Measurements from ENCODE around the gene LRP8. TPM values are rescaled to one million over a fixed set of nuclear protein-coding genes. Genes with fewer than 3 reads are reported as not detected.

The LRP8 gene
- total RNA-seq, 4 donors from 2014 or later: 0.36 to 4.2 (median 1.4) TPM

DNA sequence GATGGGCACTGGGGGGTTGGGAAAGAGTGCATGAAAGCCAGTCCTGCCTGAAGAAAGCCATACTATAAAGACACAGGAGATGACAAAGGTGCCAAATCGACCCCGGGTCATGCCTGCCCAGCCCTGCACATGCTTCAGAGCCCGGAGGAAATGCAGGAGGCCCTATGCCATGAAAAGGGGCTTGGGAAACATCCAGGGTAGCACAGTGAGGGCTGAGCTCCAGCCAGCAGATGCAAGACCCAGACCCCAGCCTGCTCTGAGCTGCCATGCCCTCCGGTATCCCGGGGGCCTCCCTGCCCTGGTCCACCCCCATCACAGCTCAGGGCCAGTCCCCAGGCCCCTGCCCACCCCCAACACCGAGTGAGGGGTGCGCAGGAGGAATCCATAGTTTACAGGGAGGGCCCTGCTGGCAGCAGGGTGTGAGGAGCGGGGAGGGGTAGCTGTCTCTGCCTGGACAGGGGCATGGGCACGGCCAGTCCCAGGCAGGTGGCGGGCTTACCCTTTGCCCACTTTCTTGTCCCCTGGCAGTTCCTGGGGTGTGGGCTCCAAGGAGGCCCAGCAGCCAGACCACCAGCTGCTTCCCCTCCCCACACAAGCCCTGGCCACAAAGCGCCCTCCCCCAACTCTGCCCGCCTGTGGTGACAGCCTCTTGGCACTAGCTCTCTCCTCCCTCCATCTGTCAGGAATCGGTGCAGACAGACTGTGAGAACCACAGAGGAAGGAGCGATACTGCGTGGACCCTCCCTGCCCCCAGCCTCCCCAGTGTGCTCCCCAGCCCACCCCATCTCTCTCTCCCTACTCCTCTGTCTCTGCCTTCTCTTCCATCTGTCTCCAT, 16.8 kb downstream of the LRP8 start:
- in situ Hi-C loops (cut with MboI; ENCODE audit: low sequenced_read_pairs in 4 of 4): no loop called here
- DNase-seq: no peak
- no peaks in the 10 kb centered on the region for H3K36me3 ChIP-seq

GRCh38 chr1:53309802-53310201, 18.1 kb downstream of the LRP8 start:
- Histone ChIP-seq H3K4me1 (no peaks in the 10 kb centered on the region), H3K27ac (no peak overlapping the region), H3K4me3 (no peak overlapping the region), H3K27me3 (no peaks in the 10 kb centered on the region), H3K9me3 (no peaks in the 10 kb centered on the region), H3K36me3 (no peaks in the 10 kb centered on the region)
- intact Hi-C loops (cut with DNase I; ENCODE audit: low total_unique reads) (no loop called here), in situ Hi-C loops (cut with MboI; ENCODE audit: low sequenced_read_pairs in 4 of 4) (no loop called here)
- ATAC-seq (no peak), DNase-seq (no peak)
- TF ChIP-seq POLR2A (IDR thresholded peaks at IDR 0.05) (no peak), CTCF (IDR thresholded peaks at IDR 0.05 in 4 of 5, conservative IDR thresholded peaks at IDR 0.05 in 1 of 5) (no peak)

More for the DNA sequence above, 16.8 kb downstream of the LRP8 start:
- TF ChIP-seq POLR2A (IDR thresholded peaks at IDR 0.05) (no peak), CTCF (IDR thresholded peaks at IDR 0.05 in 4 of 5, conservative IDR thresholded peaks at IDR 0.05 in 1 of 5) (no peak)
- Histone ChIP-seq H3K9me3 (no peaks in the 10 kb centered on the region), H3K27me3 (no peaks in the 10 kb centered on the region), H3K4me3 (no peak overlapping the region), H3K27ac (no peak overlapping the region), H3K4me1 (no peaks in the 10 kb centered on the region)
- no peak for ATAC-seq
- intact Hi-C loops (cut with DNase I; ENCODE audit: low total_unique reads): no loop called here

DNA sequence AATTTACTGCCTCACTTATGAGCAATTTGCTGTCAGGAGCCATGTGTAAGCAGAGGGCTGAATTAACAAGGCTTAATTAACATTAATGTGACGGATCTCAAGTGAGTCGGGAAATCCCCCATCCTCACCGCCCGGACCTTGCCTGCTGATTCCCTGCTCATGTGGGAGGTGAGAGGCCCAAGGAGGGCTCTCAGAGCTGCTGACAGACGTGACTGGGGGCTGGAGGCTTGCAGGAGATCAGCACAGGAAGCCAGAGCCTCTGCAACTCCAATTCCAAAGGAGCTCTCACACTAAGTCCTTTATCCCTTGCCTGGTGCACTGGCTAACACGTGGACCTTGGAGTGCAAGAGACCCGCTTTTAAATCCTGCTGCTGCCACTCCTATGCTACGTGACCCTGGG, 19.4 kb downstream of the LRP8 start:
- intact Hi-C loops (cut with DNase I; ENCODE audit: low total_unique reads) (no loop called here), in situ Hi-C loops (cut with MboI; ENCODE audit: low sequenced_read_pairs in 4 of 4) (no loop called here)
- Histone ChIP-seq H3K36me3 (no peaks in the 10 kb centered on the region), H3K9me3 (no peaks in the 10 kb centered on the region), H3K4me3 (no peak overlapping the region), H3K27ac (no peak overlapping the region), H3K27me3 (no peaks in the 10 kb centered on the region), H3K4me1 (no peaks in the 10 kb centered on the region)
- TF ChIP-seq CTCF (IDR thresholded peaks at IDR 0.05 in 4 of 5, conservative IDR thresholded peaks at IDR 0.05 in 1 of 5) (no peak), POLR2A (IDR thresholded peaks at IDR 0.05) (no peak)
- no peak for ATAC-seq
- no peak for DNase-seq

GRCh38 chr1:53307037-53307436, 20.8 kb downstream of the LRP8 start:
- no peaks in the 10 kb centered on the region for H3K9me3 ChIP-seq
- no peak for TF ChIP-seq CTCF (IDR thresholded peaks at IDR 0.05 in 4 of 5, conservative IDR thresholded peaks at IDR 0.05 in 1 of 5)
- no peak for TF ChIP-seq POLR2A (IDR thresholded peaks at IDR 0.05)
- no peak overlapping the region for H3K27ac ChIP-seq
- no peaks in the 10 kb centered on the region for H3K27me3 ChIP-seq
- DNase-seq (no peak), ATAC-seq (no peak)
- intact Hi-C loops (cut with DNase I; ENCODE audit: low total_unique reads): no loop called here
- in situ Hi-C loops (cut with MboI; ENCODE audit: low sequenced_read_pairs in 4 of 4): no loop called here
- no peaks in the 10 kb centered on the region for H3K36me3 ChIP-seq
- no peak overlapping the region for H3K4me3 ChIP-seq
- H3K4me1 ChIP-seq: no peaks in the 10 kb centered on the region
